Vagina (tissue), 2 donors: ENCODE data around the gene NEAT1.

Source experiments
- POLR2A ChIP-seq, 2 donors: fragments of 450-650 bp; IDR thresholded peaks; one replicate each; pipeline ENCODE4 v1.6.1; 2017; ENCODE audit warnings: antibody characterized with exemption in 2 of 2, mild to moderate bottlenecking in 2 of 2, moderate library complexity in 2 of 2
- POLR2AphosphoS5 ChIP-seq, 2 donors: sonication (generic); formaldehyde crosslinking; IDR thresholded peaks; one replicate each; pipeline ENCODE4 v1.9.0; 2017; ENCODE audit warnings: antibody characterized with exemption in 2 of 2, mild to moderate bottlenecking in 2 of 2, low read depth in 1 of 2; ENCODE audit not compliant: insufficient read depth in 1 of 2
- TF ChIP-seq, protein P1 (sequence below), 3 experiments: fragments of 450-650 bp in 2 of 3; fragments of 200-600 bp in 1 of 3; sonication (generic) in 1 of 3; IDR thresholded peaks; one replicate each; pipeline ENCODE4 v1.5.1; 2017 to 2019; ENCODE audit warnings: antibody characterized with exemption in 3 of 3, mild to moderate bottlenecking in 2 of 3, moderate library complexity in 2 of 3

DNA sequence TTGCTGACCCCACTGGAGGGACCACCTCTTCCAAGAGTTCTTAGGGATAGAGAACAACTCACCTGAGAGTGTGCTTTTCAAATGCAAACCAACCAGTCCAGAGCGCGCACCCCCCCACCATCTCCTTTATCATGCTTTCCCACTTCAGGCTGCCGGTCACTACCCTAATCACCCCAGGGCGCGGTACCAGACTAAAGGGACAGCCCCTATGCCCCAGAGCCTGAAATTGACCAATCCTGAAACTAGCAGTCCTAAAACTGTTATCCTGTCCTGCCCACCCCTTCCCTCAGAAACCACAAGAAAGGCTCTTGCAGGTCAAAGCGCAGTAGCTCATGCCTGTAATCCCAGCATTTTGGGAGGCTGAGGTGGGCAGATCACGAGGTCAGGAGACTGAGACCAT lies 37.0 kb downstream of the NEAT1 start:
- TF ChIP-seq, protein P1, sequence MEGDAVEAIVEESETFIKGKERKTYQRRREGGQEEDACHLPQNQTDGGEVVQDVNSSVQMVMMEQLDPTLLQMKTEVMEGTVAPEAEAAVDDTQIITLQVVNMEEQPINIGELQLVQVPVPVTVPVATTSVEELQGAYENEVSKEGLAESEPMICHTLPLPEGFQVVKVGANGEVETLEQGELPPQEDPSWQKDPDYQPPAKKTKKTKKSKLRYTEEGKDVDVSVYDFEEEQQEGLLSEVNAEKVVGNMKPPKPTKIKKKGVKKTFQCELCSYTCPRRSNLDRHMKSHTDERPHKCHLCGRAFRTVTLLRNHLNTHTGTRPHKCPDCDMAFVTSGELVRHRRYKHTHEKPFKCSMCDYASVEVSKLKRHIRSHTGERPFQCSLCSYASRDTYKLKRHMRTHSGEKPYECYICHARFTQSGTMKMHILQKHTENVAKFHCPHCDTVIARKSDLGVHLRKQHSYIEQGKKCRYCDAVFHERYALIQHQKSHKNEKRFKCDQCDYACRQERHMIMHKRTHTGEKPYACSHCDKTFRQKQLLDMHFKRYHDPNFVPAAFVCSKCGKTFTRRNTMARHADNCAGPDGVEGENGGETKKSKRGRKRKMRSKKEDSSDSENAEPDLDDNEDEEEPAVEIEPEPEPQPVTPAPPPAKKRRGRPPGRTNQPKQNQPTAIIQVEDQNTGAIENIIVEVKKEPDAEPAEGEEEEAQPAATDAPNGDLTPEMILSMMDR (IDR thresholded peaks at IDR 0.05): no peak
- TF ChIP-seq POLR2A (IDR thresholded peaks at IDR 0.05) (no peak), POLR2AphosphoS5 (IDR thresholded peaks at IDR 0.05; ENCODE audit: insufficient read depth in 1 of 2, low read depth in 1 of 2) (no peak)
